Fibroblast of the aortic adventitia (primary cell): ENCODE measurements around the gene ATP1A3. TPM values are rescaled to one million over a fixed set of nuclear protein-coding genes. Genes with fewer than 3 reads are reported as not detected.
"Not testable (repeated sequence)": the region's sequence is repeated elsewhere in the genome, so short reads cannot be mapped to it uniquely, and the experiment has no call there.

Source experiments
- DNase-seq: peaks from one replicate; pipeline ENCODE4 v3.0.0-alpha.2; 2010; ENCODE audit warnings: low read depth
- H3K4me3 ChIP-seq: 2 replicates; pipeline ENCODE4 v1.5.1; 2011; ENCODE audit warnings: low read depth, mild to moderate bottlenecking, control low read depth, low read length, moderate library complexity
- total RNA-seq: library from RNA; depleted of rRNA; stranded (reverse); fragments of >200 nt; gene quantifications from 2 replicates; pipeline ENCODE4 v1.2.3, GENCODE V29; 2012; ENCODE audit warnings: low replicate concordance
- TF ChIP-seq, protein P1 (sequence below): IDR thresholded peaks from 2 replicates; pipeline ENCODE4 v1.5.1; 2011; ENCODE audit warnings: mild to moderate bottlenecking, low read length, control low read depth, inconsistent platforms; ENCODE audit not compliant: insufficient read depth

ATP1A3 gene
- total RNA-seq: not detected in 2 replicates

GRCh38 chr19:41993612-41994483 is at the start of gene ATP1A3:
Gene ATP1A3, minus strand, starts transcription at chr19:41994230. Its CDS starts 154 bp downstream, at chr19:41994076.
- peak; percentile 38 for DNase-seq
- peak within 1 kb of the TSS; percentile 39 for H3K4me3 ChIP-seq
- TF ChIP-seq, protein P1, sequence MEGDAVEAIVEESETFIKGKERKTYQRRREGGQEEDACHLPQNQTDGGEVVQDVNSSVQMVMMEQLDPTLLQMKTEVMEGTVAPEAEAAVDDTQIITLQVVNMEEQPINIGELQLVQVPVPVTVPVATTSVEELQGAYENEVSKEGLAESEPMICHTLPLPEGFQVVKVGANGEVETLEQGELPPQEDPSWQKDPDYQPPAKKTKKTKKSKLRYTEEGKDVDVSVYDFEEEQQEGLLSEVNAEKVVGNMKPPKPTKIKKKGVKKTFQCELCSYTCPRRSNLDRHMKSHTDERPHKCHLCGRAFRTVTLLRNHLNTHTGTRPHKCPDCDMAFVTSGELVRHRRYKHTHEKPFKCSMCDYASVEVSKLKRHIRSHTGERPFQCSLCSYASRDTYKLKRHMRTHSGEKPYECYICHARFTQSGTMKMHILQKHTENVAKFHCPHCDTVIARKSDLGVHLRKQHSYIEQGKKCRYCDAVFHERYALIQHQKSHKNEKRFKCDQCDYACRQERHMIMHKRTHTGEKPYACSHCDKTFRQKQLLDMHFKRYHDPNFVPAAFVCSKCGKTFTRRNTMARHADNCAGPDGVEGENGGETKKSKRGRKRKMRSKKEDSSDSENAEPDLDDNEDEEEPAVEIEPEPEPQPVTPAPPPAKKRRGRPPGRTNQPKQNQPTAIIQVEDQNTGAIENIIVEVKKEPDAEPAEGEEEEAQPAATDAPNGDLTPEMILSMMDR: no peak

DNA sequence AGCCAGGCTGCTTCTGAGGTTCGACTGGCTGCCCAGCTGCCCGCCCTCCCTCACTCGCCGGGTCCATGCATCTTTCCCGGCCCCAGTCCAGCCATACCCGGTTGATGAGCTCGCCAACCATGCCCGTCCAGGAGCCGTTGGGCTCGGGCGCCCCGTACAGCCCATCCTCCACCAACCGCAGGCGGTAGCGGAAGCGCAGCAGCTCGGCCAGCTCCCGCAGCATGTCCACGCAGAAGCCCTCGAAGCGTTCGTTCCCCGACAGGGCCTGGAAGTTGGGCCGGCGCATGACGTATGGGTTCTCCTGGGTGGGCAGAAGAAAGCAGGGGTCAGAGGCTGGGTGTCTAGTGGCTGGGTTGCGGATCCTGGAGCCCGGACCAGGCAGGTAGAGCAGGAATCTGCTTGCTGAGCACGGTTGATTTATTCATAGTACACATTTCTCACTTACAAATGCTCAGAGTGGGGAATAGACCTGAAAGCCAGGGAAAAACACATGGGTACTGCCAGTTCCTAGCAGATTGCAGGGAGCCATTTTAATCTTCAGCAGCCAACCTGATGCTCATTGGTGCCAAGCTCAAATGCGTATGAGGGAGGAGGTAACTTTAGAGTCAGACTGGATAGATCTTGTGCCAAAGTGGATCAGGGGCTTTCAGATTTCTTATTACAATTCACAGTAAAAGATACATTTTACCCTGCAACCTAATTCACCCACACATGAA is 48.6 kb upstream of the ATP1A3 start:
- TF ChIP-seq, protein P1: no peak
- no peak for DNase-seq
- H3K4me3 ChIP-seq: no peak overlapping the region

DNA sequence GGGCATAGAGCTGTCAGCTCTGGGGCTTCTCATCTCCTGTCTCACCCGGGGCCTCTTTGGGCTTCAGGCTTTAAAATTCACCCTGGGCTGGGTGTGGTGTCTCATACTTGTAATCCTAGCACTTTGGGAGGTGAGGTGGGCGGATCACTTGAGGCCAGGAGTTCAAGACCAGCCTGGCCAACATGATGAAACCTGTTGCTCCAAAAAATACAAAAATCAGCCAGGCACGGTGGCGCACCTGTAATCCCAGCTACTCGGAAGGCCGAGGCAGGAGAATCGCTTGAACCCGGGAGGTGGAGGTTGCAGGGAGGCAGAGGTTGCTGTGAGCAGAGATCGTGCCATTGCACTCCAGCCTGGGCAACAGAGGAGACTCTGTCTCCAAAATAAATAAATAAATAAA is 46.5 kb upstream of the ATP1A3 start:
- not testable (repeated sequence) for DNase-seq, H3K4me3 ChIP-seq

GRCh38 chr19:42040031-42040430 is 46.0 kb upstream of the ATP1A3 start:
- no peak for DNase-seq
- TF ChIP-seq, protein P1: no peak

DNA sequence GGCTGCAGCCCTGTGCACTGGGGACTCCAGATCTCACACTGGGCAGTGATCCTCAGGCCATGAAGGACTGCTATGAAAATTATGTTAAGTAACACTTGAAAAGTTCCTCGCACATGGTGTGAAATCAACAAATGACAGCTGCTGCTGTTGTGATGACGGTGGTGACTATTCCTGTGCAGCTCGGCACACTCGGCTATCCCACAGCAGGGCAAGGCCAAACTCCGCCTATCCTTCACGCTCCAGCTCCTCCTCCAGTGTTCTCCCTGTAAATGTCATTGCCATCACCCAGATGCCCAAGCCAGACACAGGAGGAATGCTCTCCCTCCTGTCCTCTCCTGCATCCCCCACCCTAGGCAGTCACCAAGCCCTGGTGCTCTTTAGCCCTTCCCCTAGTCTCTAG is 44.6 kb upstream of the ATP1A3 start:
- H3K4me3 ChIP-seq: no peak overlapping the region
- TF ChIP-seq, protein P1: no peak
- no peak for DNase-seq

More at GRCh38 chr19:42040031-42040430, 46.0 kb upstream of the ATP1A3 start:
- H3K4me3 ChIP-seq: no peak overlapping the region

DNA sequence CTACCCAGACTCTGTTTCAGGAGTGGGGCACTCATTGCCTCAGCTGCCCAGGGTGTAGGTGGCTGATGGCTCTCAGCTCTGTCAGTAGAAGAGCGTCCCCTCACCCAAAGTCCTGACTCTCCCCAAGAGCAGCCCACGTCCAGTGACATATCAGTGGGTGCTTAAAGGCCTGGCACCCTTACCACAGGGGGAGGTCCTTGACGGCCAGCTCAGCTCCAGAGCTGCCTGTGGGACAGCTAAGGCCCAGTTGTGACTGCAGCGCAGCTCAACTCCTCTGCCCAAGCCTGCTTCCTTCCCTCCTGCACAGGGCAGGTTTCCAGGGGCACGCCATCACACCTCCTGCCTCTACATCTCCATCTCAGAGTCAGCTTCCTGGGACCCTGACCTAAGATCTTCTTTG is 43.6 kb upstream of the ATP1A3 start:
- no peak for DNase-seq
- TF ChIP-seq, protein P1: no peak

More for the DNA sequence above, 43.6 kb upstream of the ATP1A3 start:
- no peak overlapping the region for H3K4me3 ChIP-seq
